GM18868 (cell line): ENCODE measurements around the gene CCDC150.
A peak's percentile ranks its signal among the peaks of the same experiment; 100 is the strongest.
"Not testable (repeated sequence)": the region's sequence is repeated elsewhere in the genome, so short reads cannot be mapped to it uniquely, and the experiment has no call there.

Experiments used
- ATAC-seq: cut with Tn5 transposase; IDR thresholded peaks from one replicate; pipeline ENCODE4 v1.9.1; 2021; ENCODE audit warnings: mild to moderate bottlenecking, moderate library complexity; ENCODE audit not compliant: unreplicated experiment

The CCDC150 gene

GRCh38 chr2:196639180-196640030 lies at the start of gene CCDC150:
CCDC150 (plus strand) TSS chr2:196639715; CDS start chr2:196639767, 52 bp downstream.
- ATAC-seq, result peak; percentile 100

DNA sequence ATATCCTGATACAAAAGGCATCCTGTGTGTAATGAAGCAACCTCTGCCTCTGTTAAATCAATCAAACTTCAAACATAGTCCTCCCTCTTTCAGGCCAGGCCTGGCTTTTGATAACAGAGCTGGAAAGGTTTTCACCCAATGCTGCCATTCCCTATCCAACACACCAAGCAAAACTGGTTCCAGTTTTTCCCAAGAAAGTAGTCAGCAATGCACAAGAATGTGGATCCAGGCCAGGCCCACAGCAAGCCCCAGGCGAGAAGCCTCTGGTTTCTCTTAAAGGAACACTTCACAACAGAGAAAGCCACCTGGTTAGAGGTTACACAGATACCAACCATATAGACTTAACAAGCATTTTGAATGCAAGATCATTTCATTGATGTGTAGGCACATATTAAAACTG lies 49.2 kb upstream of the CCDC150 start:
- ATAC-seq, result no peak

- ATAC-seq, result no peak
Measured at GRCh38 chr2:196591004-196591403, 48.5 kb upstream of the CCDC150 start.

DNA sequence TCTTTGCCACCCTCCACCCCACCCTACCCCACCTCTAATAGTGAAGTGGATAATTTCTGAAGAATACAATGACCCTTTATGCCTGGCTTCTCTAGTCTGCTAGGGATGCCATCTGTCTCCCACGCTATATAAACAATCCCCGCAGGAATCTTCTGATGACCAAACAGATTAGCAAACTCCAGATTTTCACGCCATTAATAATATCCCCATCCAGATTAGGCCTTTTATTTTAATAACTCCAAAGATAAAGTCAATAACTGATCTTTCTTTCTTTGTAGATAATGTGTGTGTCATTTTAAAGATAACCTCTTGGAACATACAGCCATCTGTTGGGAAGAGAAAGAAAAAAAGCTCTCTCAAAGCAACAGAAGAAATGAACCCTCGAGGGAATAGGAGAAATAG lies 47.9 kb upstream of the CCDC150 start:
- no peak for ATAC-seq

- ATAC-seq, result peak; percentile 35
Measured at GRCh38 chr2:196592331-196592910, 47.1 kb upstream of the CCDC150 start.

DNA sequence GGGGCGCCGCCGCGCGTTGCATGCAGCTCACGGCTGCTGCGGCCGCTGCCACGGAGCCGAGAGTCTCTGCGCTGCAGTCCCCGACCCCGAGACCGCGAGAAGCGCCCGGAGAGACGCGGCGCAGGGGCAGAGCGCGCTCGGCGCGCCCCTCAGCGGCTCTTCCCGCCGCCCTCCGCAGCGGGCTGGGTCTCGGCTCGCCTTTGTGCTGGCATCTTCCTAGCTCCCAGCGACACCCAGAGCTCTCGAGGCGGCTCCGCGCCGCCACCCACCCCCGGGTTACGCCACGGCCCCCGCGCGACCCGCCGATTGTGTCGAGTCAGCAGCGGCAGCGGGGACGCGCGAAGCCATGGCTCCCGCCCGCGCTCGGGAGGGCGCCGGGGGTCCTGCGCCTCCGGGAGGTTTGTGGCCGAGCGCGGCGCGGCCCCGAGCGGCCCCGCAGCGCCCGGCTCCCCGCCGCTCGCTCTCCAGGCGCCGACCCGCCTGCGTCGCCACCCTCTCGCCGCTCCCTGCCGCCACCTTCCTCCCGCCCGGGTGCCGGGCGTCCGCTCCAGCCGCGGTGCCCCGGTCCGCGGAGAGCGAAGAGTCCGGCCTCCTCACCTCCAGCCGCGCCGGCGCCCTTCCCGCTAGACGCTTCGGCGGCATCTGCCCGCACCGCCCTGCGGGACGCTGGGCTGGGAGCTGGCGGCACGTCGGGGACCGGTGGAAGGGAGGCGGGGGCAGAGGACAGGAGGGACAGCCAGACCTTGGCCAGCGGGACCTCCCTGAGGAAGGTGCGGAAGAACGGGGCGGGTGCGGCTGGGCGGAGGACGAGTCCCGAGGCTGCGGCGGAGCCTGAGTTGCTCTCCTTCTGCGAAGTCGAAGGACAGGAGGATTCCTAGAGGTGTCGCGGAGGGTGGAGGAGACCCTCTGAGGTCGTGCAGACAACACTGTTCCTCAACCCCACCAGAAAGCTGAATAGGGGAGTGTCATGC lies 46.3 kb upstream of the CCDC150 start, which contains the start of gene HECW2:
Gene HECW2 (minus strand): TSS at position 644 of the 971 bp plus-strand sequence.
- ATAC-seq, result peak; percentile 78

DNA sequence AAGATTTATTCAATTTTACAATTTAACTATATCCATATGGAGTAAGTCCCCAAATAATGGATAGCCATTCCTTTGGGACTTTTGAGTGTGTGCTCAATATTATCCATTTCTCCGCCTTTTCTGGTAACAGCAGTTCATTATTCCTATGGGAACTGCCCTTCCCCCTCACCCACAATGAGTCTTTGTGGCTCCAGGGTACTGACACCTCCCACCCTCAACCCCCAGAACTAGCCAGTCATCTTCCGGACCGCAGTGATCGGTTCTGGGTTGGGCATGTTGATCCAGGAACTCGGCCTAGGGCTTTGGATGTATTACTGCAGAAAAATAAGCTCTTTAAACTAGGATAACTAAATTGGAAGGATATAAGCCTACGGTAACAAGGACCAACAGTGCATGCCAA lies 45.4 kb upstream of the CCDC150 start:
- no peak for ATAC-seq

DNA sequence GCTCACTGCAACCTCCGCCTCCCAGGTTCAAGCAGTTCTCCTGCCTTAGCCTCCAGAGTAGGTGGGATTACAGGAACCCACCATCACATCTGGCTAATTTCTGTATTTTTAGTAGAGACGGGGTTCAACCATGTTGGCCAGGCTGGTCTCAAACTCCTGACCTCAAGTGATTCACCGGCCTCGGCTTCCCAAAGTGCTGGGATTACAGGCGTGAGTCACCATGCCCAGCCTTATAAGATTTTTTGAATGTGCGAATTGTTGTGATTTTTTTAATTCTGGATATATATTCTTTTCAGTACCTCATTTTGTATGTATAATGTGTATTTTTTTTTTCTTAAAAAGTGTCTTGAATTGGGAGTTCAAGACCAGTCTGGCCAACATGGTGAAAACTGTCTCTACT lies 42.0 kb upstream of the CCDC150 start:
- ATAC-seq, result no peak

DNA sequence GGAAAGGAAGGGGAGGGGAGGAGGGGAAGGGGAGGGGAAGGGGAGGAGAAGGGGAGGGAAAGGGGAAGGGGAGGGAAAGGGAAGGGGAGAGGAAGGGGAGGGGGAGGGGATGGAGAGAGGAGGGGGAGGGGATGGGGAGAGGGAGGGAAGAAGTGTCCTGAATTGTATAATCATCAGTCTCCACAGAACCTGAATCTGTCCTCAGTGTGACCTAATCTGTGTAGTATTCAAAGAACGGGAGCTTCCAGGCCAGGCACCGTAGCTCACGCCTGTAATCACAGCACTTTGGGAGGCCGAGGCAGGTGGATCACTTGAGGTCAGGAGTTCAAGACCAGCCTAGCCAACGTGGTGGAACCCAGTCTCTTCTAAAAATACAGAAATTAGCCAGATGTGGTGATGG lies 41.1 kb upstream of the CCDC150 start:
- ATAC-seq, result no peak

GRCh38 chr2:196598846-196599245 lies 40.7 kb upstream of the CCDC150 start:
- ATAC-seq, result no peak

DNA sequence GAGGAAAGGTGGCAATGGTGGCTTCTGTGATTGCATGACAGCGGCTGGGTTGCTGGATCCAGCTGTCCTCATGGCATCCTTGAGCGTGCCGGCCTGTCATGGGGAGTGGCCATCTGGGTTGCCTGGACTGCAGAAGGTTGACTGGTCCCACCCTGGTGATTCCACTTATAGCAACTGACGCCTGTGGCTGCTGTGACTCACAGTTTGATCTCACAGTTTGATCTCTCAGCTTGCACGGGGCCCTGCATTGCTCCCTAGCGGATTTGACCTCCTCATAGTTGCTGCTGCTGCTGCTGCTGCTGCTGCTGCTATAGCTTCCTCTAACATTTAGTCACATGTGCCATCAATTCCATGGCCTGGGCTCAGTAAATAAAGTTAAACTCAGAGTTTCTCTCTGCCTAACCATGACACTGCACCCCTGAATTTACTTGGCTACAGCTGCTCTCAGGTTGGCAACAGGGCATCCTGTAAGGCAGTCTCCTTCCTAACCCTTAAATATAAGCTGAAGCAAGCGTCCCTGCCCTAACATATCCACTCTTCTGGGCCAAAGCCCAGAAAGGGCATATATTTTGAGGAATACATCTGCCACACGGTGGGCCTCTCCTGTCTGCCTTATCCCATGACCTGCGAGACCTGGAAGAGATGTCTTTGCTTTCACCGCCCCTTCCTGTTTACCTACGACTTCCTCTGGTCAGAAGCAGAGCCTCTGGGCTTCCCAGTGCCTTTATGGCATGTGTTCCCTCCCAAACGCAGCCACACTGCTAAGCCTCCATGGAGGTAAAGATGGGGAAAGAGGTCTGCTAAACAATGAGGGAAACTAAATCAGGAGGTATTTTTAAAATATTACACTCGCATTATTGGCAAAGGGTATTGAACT lies 37.8 kb upstream of the CCDC150 start:
- no peak for ATAC-seq

GRCh38 chr2:196604196-196604595 lies 35.3 kb upstream of the CCDC150 start:
- ATAC-seq, result no peak

GRCh38 chr2:196606516-196606915 lies 33.0 kb upstream of the CCDC150 start:
- ATAC-seq, result no peak

GRCh38 chr2:196607073-196607472 lies 32.4 kb upstream of the CCDC150 start:
- ATAC-seq, result no peak

GRCh38 chr2:196607896-196608295 lies 31.6 kb upstream of the CCDC150 start:
- ATAC-seq, result not testable (repeated sequence)

GRCh38 chr2:196609806-196610205 lies 29.7 kb upstream of the CCDC150 start:
- no peak for ATAC-seq

GRCh38 chr2:196610796-196611195 lies 28.7 kb upstream of the CCDC150 start:
- ATAC-seq, result no peak

- no peak for ATAC-seq
Measured at GRCh38 chr2:196613302-196613701, 26.2 kb upstream of the CCDC150 start.

DNA sequence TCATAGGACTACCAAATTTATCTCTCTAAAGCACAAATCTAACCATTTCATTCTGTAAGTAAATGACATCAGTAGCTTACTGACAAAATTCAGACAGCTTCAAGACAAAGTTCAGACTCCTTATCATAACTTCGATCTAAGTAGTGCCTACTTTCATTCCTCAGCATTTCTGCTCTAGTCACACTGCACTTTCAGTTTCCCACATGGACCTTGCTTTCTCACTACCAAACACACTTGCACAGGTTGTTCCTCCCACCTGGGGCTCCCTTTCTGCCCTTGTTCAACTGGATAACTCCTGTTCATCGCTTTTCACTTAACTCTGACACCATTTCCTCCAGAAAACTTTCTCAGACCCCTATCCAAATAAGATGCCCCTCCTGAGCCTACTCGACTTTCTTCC lies 22.1 kb upstream of the CCDC150 start:
- ATAC-seq, result peak; percentile 79

GRCh38 chr2:196618661-196619060 lies 20.9 kb upstream of the CCDC150 start:
- ATAC-seq, result no peak
